Thoracic aorta endothelial cell (primary cell): ENCODE data around the gene CYLD. TPM values are rescaled to one million over a fixed set of nuclear protein-coding genes. Genes with fewer than 3 reads are reported as not detected.

Source experiments
- small RNA-seq: library from RNA; depleted of rRNA; stranded (forward); fragments of <200 nt; gene quantifications from one replicate; pipeline ENCODE3, GENCODE V24; 2012
- total RNA-seq: library from RNA; depleted of rRNA; stranded (reverse); fragments of >200 nt; gene quantifications from 2 replicates; pipeline ENCODE4 v1.2.3, GENCODE V29; 2012

The CYLD gene
- 33.0 and 41.0 TPM in 2 replicates for total RNA-seq

DNA sequence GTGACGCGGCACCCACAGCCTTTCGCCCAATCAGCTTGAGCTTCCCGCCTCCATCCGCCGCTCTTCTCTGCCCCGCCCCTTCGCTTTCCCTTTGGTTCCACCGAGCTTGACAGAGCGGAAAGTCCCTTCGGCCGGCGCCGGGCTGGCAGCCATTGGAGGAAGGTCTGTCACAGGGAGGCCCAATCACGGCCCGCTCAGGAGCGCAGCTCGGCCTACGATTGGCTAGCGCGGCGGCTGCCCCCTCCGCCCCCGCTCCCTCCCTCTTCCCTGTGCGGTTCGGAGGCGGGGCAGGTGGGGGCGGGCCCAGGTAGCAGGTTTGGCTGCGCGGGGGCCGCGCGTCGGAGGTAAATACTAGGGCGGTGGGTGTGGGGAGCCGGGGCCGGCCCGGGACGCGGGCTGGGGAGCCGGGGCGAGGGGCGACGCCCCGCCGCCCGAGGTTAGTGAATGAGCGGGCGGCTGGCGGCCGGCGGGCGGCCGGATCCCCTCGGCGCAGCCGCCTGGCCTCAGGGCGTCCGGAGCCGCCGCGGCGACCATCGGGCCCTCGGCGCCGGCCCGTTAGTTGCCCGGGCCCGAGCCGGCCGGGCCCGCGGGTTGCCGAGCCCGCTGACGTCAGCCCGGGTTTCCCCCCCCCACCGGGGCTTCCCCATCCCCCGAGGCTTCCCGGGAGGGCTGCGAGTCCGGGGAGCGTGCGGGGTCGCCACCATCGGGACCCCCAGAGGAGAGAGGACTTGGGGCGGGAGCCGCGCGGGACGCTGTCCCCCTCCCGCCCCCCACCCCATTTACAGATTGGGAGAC is at the start of gene CYLD:
Gene CYLD (plus strand): TSS at position 306 of the 795 bp plus-strand sequence. CDS start 7,613 bp downstream, outside the sequence.

DNA sequence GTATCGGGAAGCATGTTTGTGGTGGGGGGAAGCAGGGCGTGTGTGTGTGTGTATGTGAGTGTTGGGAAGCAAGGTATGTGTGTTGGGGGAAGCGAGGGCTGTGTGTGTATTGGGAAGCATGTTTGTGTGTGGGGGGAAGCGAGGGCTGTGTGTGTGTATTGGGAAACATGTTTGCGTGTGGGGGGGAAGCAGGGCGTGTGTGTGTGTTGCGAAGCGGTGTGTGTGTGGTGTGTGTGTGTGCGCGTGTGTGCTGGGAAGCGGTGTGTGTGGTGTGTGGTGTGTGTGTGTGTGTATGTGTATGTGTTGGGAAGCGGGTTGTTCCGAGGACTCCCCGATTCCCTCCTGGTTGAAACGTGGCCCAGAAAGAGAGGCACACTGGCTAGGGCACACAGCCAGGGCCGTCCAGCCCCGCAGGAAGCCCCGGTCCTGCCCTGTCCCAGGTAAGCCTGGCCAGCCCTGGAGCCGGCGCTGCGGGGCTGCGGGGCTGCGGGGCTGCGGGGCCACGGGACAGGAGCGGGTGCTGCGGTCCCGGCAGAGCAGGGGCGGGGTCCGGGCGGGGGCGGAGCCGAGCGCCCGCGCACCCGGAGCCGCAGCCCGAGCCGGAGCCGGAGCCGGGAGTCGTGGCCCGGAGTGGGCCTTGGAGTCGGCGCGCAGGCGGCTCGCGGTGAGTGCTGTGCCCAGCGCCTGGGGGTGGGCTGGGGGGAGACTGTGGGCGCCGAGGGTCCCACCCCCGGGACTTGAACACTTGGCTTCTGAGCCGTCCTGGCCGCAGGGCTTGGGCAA is 48.7 kb upstream of the CYLD start, which contains the start of gene NOD2:
Gene NOD2 (plus strand): TSS at position 608 of the 783 bp plus-strand sequence. CDS start 5,890 bp downstream, outside the sequence.

Small RNA genes within 50 kb of the gene (small RNA-seq; reads per million reads assigned to genes)
- gene MIR3181: not detected

Other genes with a start within 250 kb of the CYLD start
- gene NKD1, start 193.7 kb upstream of the CYLD start, total RNA-seq: under 0.01 and 0.07 TPM in 2 replicates
- gene SNX20, start 60.8 kb upstream of the CYLD start, total RNA-seq: not detected in 2 replicates
- gene NOD2, start 48.5 kb upstream of the CYLD start, total RNA-seq: 0.27 and 0.29 TPM in 2 replicates